GM11168 (cell line): ENCODE data around the gene NCKAP1.
"Not testable (repeated sequence)": the region's sequence is repeated elsewhere in the genome, so short reads cannot be mapped to it uniquely, and the experiment has no call there.

Source experiments
- in situ Hi-C: fragments of 300-500 bp; cut with MboI; formaldehyde crosslinking; loops from one replicate; pipeline ENCODE4 v1.12.0; 2022; ENCODE audit warnings: low sequenced_read_pairs; ENCODE audit not compliant: unreplicated experiment

Gene NCKAP1

GRCh38 chr2:183011743-183012142 lies 26.5 kb downstream of the NCKAP1 start:
- in situ Hi-C loops, result no loop called here

- in situ Hi-C loops, result no loop called here
Observed at GRCh38 chr2:183010112-183010511, 28.1 kb downstream of the NCKAP1 start.

DNA sequence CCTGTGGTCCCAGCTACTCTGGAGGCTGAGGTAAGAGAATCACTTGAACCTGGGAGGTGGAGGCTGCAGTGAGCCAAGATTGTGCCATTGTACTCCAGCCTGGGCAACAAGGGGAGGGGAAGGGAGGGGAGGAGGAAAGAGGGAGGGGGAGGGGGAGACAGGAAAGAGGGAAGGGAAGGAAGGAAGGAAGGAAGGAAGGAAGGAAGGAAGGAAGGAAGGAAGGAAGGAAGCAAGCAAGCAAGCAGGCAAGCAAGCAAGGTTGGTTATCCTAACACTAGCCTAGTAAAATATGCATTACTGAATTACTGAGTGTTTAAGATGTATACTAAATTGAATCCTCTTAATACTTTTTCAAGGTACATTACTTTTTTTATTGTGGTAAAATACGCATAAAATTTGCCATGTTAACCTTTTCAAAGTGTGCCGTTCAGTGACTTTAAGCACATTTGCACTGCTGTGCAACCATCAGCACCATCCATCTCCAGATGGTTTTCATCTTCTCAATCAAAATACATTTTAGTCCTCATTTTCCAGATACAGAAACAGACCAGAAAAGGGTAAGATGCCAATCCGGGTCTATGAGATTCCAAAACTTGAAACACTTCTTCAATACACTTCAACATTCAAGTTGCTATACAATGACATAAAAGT lies 28.9 kb downstream of the NCKAP1 start:
- in situ Hi-C loops, result no loop called here

DNA sequence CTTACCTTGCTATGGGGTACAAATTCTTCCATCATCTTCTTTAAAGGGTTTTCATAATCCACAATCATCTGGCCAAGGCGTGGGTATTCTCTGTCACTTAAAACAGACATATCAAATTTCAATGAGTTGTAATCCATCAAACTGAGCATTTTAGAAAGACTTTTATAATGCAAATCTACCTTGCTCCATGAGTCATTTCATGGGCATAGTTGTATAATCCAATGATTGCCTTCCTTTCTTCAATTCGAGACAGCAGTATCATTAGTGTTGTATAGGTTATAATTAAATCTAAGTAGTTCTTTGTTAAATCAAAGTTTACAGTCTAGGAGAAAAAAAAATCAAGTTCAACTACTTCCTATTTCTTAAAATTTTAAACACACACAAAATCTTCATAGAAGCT lies 36.3 kb downstream of the NCKAP1 start:
- in situ Hi-C loops, result no loop called here

GRCh38 chr2:183000846-183001245 lies 37.4 kb downstream of the NCKAP1 start:
- in situ Hi-C loops, result no loop called here

DNA sequence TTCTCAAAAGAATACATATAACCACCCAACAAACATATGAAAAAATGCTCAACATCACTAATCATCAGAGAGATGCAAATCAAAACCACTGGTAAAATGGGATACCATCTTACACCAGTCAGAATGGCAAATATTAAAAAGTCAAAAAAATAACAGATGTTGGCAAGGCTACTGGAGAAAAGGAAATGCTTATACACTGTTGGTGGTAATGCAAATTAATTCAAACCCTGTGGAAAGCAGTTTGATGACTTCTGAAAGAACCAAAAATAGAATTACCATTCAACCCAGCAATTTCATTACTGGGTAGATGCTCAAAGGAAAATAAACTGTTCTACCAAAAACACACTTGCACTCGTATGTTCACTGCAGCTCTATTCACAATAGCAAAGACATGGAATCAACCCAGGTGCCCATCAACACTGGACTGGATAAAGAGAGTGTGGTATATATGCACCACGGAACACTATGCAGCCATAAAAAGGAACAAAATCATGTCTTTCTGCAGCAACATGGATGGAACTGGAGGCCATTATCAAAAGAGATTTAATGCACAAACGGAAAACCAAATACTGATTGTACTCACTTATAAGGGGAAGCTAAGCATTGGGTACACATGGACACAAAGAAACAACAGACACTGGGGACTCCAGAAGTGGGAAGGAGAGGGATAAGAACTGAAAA lies 38.8 kb downstream of the NCKAP1 start:
- in situ Hi-C loops, result loop anchor here (25.0 kb wide), 1 partner anchor 812 kb away; no protein-coding TSS in a partner anchor

GRCh38 chr2:182994228-182994912 lies 43.9 kb downstream of the NCKAP1 start:
- in situ Hi-C loops, result loop anchor here (25.0 kb wide), 1 partner anchor 807 kb away; no protein-coding TSS in a partner anchor

DNA sequence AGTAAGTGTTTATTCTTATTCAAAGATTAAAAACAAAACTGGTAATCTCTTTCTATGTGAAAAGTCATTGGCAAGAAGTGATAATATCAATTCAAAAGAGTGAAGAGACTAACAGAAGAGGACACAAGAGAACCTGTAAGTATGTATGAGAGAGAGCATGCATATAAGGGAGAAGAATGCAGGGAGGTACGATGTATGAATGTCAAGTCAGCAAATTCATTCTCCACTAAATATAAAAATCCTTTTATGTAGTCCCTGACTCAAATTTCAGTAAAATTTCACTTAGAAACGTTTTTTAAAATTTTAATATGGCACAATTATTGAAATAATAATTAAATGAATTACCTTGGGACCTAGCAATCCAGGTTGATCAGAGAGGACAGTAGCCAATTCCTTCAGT lies 55.3 kb downstream of the NCKAP1 start:
- in situ Hi-C loops, result loop anchor here (5.0 to 25.0 kb wide), 2 partner anchors 196 to 796 kb away; no protein-coding TSS in a partner anchor

DNA sequence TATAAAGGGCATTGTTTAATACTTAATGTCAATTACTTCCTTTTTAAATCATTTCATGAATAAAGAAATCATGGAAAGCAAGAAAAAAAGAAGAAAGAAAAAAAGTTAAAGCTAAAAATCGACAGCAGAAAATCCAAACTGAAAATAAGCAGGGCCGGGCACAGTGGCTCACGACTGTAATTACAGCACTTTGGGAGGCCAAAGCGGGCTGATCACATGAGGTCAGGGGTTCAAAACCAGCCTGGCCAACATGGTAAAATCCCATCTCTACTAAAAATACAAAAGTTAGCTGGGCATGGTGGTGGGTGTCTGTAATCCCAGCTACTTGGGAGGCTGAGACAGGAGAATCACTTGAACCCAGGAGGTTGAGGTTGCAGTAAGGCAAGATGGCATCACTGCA lies 56.8 kb downstream of the NCKAP1 start:
- in situ Hi-C loops, result loop anchor here (5.0 to 25.0 kb wide), 2 partner anchors 194 to 794 kb away; no protein-coding TSS in a partner anchor

GRCh38 chr2:182980652-182981051 lies 57.6 kb downstream of the NCKAP1 start:
- in situ Hi-C loops, result loop anchor here (5.0 to 25.0 kb wide), 2 partner anchors 193 to 793 kb away; no protein-coding TSS in a partner anchor

DNA sequence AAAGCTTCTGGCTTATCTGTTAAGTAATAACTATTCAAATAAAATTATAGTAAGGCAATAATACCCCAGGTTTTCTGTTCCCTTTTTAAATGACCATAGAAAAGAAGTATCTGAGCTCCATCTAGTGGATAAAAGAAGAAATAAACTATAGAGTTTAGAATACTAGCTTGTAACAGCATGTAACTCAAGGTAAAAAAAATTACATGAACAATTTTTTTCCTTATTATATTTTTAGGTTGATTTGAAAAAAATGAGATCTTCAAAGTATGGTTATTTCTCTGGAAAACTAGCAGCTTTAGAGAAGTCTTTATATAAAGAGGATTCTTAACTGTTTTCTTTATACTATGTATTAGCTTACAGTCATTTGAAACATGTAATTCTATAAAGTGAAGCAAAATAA lies 58.1 kb downstream of the NCKAP1 start:
- in situ Hi-C loops, result loop anchor here (5.0 to 25.0 kb wide), 2 partner anchors 193 to 793 kb away; no protein-coding TSS in a partner anchor

DNA sequence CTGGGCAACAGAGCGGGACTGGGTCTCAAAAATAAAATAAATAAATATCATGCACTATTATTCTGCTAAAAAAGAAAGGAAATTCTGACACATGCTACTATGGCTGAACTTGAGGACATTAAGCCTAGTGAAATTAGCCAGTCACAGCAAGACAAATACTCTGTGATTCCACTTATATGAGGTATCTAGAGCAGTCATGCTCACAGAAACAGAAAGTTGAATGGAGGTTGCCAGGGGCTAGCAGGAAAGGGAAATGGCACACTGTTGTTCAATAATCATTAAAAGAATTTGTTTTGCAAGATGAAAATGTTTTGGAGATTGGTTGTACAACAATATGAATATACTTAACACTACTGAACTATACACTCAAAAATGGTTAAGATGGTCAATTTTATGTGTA lies 60.8 kb downstream of the NCKAP1 start:
- in situ Hi-C loops, result loop anchor here (10.0 to 25.0 kb wide), 2 partner anchors 313 to 790 kb away; no protein-coding TSS in a partner anchor

DNA sequence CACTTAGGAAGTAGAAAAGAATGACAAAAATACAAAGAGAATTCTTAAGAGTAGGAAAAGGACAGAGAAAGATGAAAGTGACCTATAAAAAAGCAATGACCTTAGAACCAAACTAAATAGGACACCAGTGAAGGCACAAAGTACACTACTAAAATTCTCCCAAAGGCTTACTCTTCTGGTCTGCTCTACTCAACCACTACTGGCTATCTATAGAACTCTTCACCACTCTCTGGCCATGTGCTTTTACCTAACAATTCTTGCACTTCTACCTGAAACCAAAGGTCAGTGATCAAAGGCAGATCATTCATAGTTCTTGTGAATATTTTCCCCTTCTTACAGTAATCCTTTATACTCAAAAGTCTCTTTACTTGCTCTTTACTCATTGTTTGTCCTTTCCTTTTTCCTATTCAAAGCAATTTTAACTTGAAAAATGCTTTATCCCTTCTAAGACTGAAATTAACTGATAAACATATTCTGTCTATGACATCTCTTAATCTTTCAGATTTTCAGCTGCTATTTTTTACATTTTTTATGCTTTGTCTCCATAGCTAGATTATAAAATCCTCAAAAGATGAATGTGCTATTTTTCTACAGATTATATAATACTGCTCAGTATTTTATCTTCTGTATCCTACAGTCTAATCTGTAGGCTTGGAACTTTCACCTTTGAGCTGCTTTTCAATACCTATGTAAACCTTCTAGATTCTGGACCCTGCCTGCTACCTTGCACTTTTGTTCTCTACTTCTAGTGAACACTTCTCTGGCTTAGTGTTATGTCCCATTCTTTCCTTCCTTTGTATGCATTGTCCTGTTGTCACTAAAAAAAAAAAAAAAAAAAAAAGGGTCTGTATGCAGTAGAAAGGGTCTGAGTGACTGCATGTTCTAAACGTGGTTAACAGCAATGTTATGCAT lies 64.6 kb downstream of the NCKAP1 start:
- in situ Hi-C loops, result loop anchor here (10.0 kb wide), 1 partner anchor 309 kb away; no protein-coding TSS in a partner anchor

- in situ Hi-C loops, result loop anchor here (10.0 kb wide), 1 partner anchor 308 kb away; no protein-coding TSS in a partner anchor
Observed at GRCh38 chr2:182972548-182972942, 65.7 kb downstream of the NCKAP1 start.

GRCh38 chr2:182971820-182972547 lies 66.3 kb downstream of the NCKAP1 start:
- in situ Hi-C loops, result loop anchor here (10.0 kb wide), 1 partner anchor 307 kb away; no protein-coding TSS in a partner anchor

DNA sequence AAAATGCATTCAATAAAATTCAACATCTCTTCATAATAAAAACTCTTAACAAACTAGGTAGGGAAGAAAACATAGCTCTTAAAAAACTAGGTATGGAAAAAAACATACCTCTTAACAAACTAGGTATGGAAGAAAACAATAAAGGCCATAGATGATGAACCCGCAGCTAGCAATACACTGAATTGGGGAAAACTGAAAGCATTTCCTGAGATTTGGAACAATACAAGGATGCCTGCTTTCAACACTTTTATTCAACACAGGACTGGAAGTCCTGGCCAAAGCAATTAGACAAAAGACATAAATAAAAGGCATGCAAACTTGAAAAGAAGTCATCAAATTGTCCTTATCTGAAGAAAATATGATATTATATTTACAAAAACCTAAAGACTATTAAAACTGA lies 67.8 kb downstream of the NCKAP1 start:
- in situ Hi-C loops, result loop anchor here (10.0 kb wide), 1 partner anchor 306 kb away; no protein-coding TSS in a partner anchor

GRCh38 chr2:182968493-182968892 lies 69.8 kb downstream of the NCKAP1 start:
- in situ Hi-C loops, result no loop called here

DNA sequence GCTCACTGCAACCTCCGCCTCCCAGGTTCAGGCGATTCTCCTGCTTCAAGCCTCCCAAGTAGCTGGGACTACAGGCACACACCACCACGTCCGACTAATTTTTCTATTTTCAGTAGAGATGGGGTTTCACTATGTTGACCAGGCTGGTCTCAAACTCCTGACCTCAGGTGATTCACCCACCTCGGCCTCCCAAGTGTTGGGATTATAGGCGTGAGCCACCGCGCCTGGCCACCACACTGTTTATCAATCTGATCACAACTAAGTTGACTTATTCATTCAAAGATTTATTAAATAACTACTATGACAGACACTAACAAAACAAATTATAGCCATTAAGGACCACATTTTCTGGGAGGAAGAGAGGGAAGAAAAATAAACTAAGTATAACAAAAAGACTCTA lies 71.9 kb downstream of the NCKAP1 start:
- in situ Hi-C loops, result not testable (repeated sequence)

DNA sequence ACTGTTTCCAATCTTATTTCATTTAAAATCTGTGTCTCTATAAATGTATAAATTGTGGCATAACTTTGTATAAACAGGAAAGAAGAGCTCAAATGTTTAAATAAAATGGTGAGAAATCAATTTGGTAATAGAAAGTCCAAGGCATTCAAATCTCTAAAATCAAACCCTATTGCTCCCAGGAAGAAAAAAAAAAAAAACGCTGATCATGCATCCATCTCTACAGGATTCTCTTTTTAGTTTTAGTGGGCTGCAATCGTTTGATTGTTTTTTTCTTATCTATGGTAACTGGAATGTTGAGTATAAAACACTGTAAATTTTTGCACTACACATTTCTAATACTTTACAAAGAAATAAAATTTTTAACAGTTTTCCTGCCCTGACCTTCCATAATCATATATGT lies 75.6 kb downstream of the NCKAP1 start:
- in situ Hi-C loops, result no loop called here
